Loucy (cell line): ENCODE data around the gene ECHS1.

Experiments
- EZH2phosphoT487 ChIP-seq: fragments of 200-600 bp; IDR thresholded peaks from 2 replicates; pipeline ENCODE4 v1.6.1; 2018; ENCODE audit warnings: antibody characterized with exemption, mild to moderate bottlenecking, moderate library complexity, borderline replicate concordance
- TF ChIP-seq, protein P1 (sequence below): fragments of 200-600 bp; sonication (generic); conservative IDR thresholded peaks from 2 replicates; pipeline ENCODE4 v1.5.1; 2014; ENCODE audit warnings: mild to moderate bottlenecking, antibody characterized with exemption, low read length

DNA sequence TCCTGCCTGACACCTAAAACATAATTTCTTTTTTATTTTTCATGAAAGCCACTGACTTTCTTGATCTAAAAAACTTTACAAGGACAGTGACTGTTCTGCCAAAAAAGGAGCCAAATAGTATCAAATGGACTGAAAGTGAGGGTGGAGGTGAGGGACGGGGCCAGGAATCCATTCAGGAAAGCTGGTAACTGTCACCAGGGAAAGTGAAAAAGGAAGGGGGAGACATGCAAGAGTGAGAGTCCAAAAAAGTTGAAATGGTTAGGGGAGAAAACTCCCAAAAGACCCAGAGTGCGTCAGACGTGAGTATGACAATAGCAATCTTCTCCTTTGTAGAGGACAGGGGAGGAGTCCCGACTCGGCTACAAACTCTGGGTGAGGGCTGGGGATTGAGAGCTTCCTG is 28.9 kb downstream of the ECHS1 start:
- TF ChIP-seq, protein P1, sequence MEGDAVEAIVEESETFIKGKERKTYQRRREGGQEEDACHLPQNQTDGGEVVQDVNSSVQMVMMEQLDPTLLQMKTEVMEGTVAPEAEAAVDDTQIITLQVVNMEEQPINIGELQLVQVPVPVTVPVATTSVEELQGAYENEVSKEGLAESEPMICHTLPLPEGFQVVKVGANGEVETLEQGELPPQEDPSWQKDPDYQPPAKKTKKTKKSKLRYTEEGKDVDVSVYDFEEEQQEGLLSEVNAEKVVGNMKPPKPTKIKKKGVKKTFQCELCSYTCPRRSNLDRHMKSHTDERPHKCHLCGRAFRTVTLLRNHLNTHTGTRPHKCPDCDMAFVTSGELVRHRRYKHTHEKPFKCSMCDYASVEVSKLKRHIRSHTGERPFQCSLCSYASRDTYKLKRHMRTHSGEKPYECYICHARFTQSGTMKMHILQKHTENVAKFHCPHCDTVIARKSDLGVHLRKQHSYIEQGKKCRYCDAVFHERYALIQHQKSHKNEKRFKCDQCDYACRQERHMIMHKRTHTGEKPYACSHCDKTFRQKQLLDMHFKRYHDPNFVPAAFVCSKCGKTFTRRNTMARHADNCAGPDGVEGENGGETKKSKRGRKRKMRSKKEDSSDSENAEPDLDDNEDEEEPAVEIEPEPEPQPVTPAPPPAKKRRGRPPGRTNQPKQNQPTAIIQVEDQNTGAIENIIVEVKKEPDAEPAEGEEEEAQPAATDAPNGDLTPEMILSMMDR, result no peak
- TF ChIP-seq EZH2phosphoT487, result no peak
